Stimulated activated effector memory CD8-positive, alpha-beta T cell treated with anti-CD3 and anti-CD28 coated beads, Interleukin-12 subunit alpha, Interleukin-12 subunit beta, amount 100 ng/mL, for 72 hours (primary cell): ENCODE measurements around the gene MYDGF.
"Not testable (repeated sequence)": the region's sequence is repeated elsewhere in the genome, so short reads cannot be mapped to it uniquely, and the experiment has no call there.

Experiments
- ATAC-seq: fragments of 150-1000 bp; cut with Tn5 transposase; 2 replicates; pipeline ENCODE4 v1.10.0; 2021
- DNase-seq, 2 donors: peaks; one replicate each; pipeline ENCODE4 v3.0.0; 2021 to 2022; ENCODE audit warnings: low spot score in 2 of 2
- H3K27ac Mint-ChIP-seq: one replicate; pipeline ENCODE4 v1.8.0; 2022; ENCODE audit warnings: mild to moderate bottlenecking, mixed read lengths
- H3K36me3 Mint-ChIP-seq: one replicate; pipeline ENCODE4 v1.8.0; 2022; ENCODE audit warnings: mild to moderate bottlenecking, mixed read lengths
- H3K4me1 Mint-ChIP-seq: one replicate; pipeline ENCODE4 v1.8.0; 2022; ENCODE audit warnings: mixed read lengths
- H3K4me3 Mint-ChIP-seq: one replicate; pipeline ENCODE4 v1.8.0; 2022; ENCODE audit warnings: mild to moderate bottlenecking, mixed read lengths
- H3K9me3 Mint-ChIP-seq: one replicate; pipeline ENCODE4 v1.8.0; 2022; ENCODE audit warnings: mixed read lengths

MYDGF gene

GRCh38 chr19:4669723-4670480, at the start of gene MYDGF:
Gene MYDGF, minus strand, starts transcription at chr19:4670342. Its CDS starts 8 bp downstream, at chr19:4670334.
- Mint-ChIP-seq H3K36me3 (peaks cover 62% of the 10 kb centered on the region), H3K9me3 (no peaks in the 10 kb centered on the region), H3K4me1 (peaks cover 10% of the 10 kb centered on the region), H3K4me3 (peak within 1 kb of the TSS; percentile 83), H3K27ac (peak within 1 kb of the TSS; percentile 94)
- DNase-seq: peak; percentile 86 to 95
- ATAC-seq: peak; percentile 98

GRCh38 chr19:4719499-4719866, 49.3 kb upstream of the MYDGF start:
- H3K4me1 Mint-ChIP-seq: peaks cover 47% of the 10 kb centered on the region

GRCh38 chr19:4717966-4718701, 48.0 kb upstream of the MYDGF start:
- Mint-ChIP-seq H3K27ac (no peak overlapping the region), H3K4me3 (no peak overlapping the region), H3K9me3 (no peaks in the 10 kb centered on the region), H3K4me1 (peaks cover 38% of the 10 kb centered on the region), H3K36me3 (peaks cover 93% of the 10 kb centered on the region)
- DNase-seq (no peak), ATAC-seq (no peak)

More at GRCh38 chr19:4719499-4719866, 49.3 kb upstream of the MYDGF start:
- Mint-ChIP-seq H3K36me3 (peaks cover 93% of the 10 kb centered on the region), H3K9me3 (no peaks in the 10 kb centered on the region), H3K27ac (no peak overlapping the region), H3K4me3 (no peak overlapping the region)
- ATAC-seq (no peak), DNase-seq (no peak)

GRCh38 chr19:4717191-4717965, 47.2 kb upstream of the MYDGF start:
- ATAC-seq: no peak
- peaks cover 94% of the 10 kb centered on the region for H3K36me3 Mint-ChIP-seq
- H3K4me1 Mint-ChIP-seq: peaks cover 30% of the 10 kb centered on the region
- no peaks in the 10 kb centered on the region for H3K9me3 Mint-ChIP-seq
- no peak for DNase-seq
- H3K27ac Mint-ChIP-seq: no peak overlapping the region
- no peak overlapping the region for H3K4me3 Mint-ChIP-seq

- Mint-ChIP-seq H3K9me3 (no peaks in the 10 kb centered on the region), H3K4me3 (no peak overlapping the region), H3K27ac (no peak overlapping the region), H3K4me1 (peaks cover 20% of the 10 kb centered on the region), H3K36me3 (peaks cover 100% of the 10 kb centered on the region)
- ATAC-seq (no peak), DNase-seq (no peak)
These were observed 45.5 kb upstream of the MYDGF start for GRCh38 chr19:4715529-4716221.

- peaks cover 20% of the 10 kb centered on the region for H3K4me1 Mint-ChIP-seq
- ATAC-seq, DNase-seq, H3K27ac Mint-ChIP-seq, H3K4me3 Mint-ChIP-seq, H3K9me3 Mint-ChIP-seq: not testable (repeated sequence)
- H3K36me3 Mint-ChIP-seq: peaks cover 100% of the 10 kb centered on the region
These were observed 45.0 kb upstream of the MYDGF start for GRCh38 chr19:4715178-4715528.

- Mint-ChIP-seq H3K4me3 (no peak overlapping the region), H3K4me1 (peaks cover 29% of the 10 kb centered on the region), H3K9me3 (no peaks in the 10 kb centered on the region), H3K27ac (no peak overlapping the region), H3K36me3 (peaks cover 97% of the 10 kb centered on the region)
- ATAC-seq (no peak), DNase-seq (no peak)
These were observed 43.9 kb upstream of the MYDGF start for GRCh38 chr19:4714016-4714415.

- no peak for ATAC-seq
- no peak for DNase-seq
- Mint-ChIP-seq H3K36me3 (peaks cover 97% of the 10 kb centered on the region), H3K4me3 (no peak overlapping the region), H3K9me3 (no peaks in the 10 kb centered on the region), H3K4me1 (peaks cover 34% of the 10 kb centered on the region), H3K27ac (no peak overlapping the region)
These were observed 43.3 kb upstream of the MYDGF start for GRCh38 chr19:4713384-4713951.

GRCh38 chr19:4712771-4713170, 42.6 kb upstream of the MYDGF start:
- no peak for DNase-seq
- Mint-ChIP-seq H3K4me1 (peaks cover 34% of the 10 kb centered on the region), H3K27ac (no peak overlapping the region), H3K4me3 (no peak overlapping the region), H3K9me3 (no peaks in the 10 kb centered on the region), H3K36me3 (peaks cover 97% of the 10 kb centered on the region)
- no peak for ATAC-seq

- Mint-ChIP-seq H3K36me3 (peaks cover 85% of the 10 kb centered on the region), H3K27ac (peak overlapping the region; percentile 93), H3K9me3 (no peaks in the 10 kb centered on the region)
These were observed 41.1 kb upstream of the MYDGF start for GRCh38 chr19:4711211-4711610.

GRCh38 chr19:4710281-4710600, 40.1 kb upstream of the MYDGF start:
- Mint-ChIP-seq H3K27ac (peak overlapping the region; percentile 93), H3K9me3 (no peaks in the 10 kb centered on the region), H3K36me3 (peaks cover 85% of the 10 kb centered on the region), H3K4me3 (no peak overlapping the region), H3K4me1 (peaks cover 34% of the 10 kb centered on the region)
- DNase-seq (no peak), ATAC-seq (no peak)

More at GRCh38 chr19:4711211-4711610, 41.1 kb upstream of the MYDGF start:
- Mint-ChIP-seq H3K4me1 (peaks cover 34% of the 10 kb centered on the region), H3K4me3 (no peak overlapping the region)
- ATAC-seq: no peak
- no peak for DNase-seq

- Mint-ChIP-seq H3K4me3 (peak overlapping the region; percentile 26), H3K4me1 (peaks cover 34% of the 10 kb centered on the region), H3K27ac (peak overlapping the region; percentile 93), H3K9me3 (no peaks in the 10 kb centered on the region), H3K36me3 (peaks cover 85% of the 10 kb centered on the region)
- ATAC-seq (peak; percentile 73), DNase-seq (peak in 1 of 2 donors; percentile 62)
These were observed 39.5 kb upstream of the MYDGF start for GRCh38 chr19:4709440-4710280.

- Mint-ChIP-seq H3K4me3 (no peak overlapping the region), H3K4me1 (peaks cover 34% of the 10 kb centered on the region), H3K36me3 (peaks cover 84% of the 10 kb centered on the region), H3K27ac (peak overlapping the region; percentile 74), H3K9me3 (no peaks in the 10 kb centered on the region)
- ATAC-seq: no peak
- no peak for DNase-seq
These were observed 38.0 kb upstream of the MYDGF start for GRCh38 chr19:4707956-4708650.

GRCh38 chr19:4707322-4707721, 37.2 kb upstream of the MYDGF start:
- Mint-ChIP-seq H3K4me3 (no peak overlapping the region), H3K9me3 (no peaks in the 10 kb centered on the region), H3K36me3 (peaks cover 84% of the 10 kb centered on the region), H3K4me1 (peaks cover 34% of the 10 kb centered on the region), H3K27ac (no peak overlapping the region)
- DNase-seq (no peak), ATAC-seq (no peak)
